ENCODE results near the gene GUK1. TPM values are rescaled to one million over a fixed set of nuclear protein-coding genes. Genes with fewer than 3 reads are reported as not detected.

The GUK1 gene
- total RNA-seq, 1 donor: 238 TPM

GRCh38 chr1:228123505-228123904 is 16.6 kb upstream of the GUK1 start:
- DNase-seq (ENCODE audit: low read depth in 2 of 3, low spot score in 2 of 3): no peak

- DNase-seq (ENCODE audit: low read depth in 2 of 3, low spot score in 2 of 3): no peak
Observed at GRCh38 chr1:228125185-228125584, 14.9 kb upstream of the GUK1 start.

GRCh38 chr1:228131766-228132165 is 8.3 kb upstream of the GUK1 start:
- no peak for DNase-seq (ENCODE audit: low read depth in 2 of 3, low spot score in 2 of 3)

GRCh38 chr1:228134591-228134990 is 5.5 kb upstream of the GUK1 start:
- no peak for DNase-seq (ENCODE audit: low read depth in 2 of 3, low spot score in 2 of 3)

GRCh38 chr1:228136901-228137300 is 3.2 kb upstream of the GUK1 start:
- DNase-seq (ENCODE audit: low read depth in 2 of 3, low spot score in 2 of 3): no peak

GRCh38 chr1:228139406-228139930 is 611 bp upstream of the GUK1 start:
- DNase-seq (ENCODE audit: low read depth in 2 of 3, low spot score in 2 of 3): no peak

- DNase-seq (ENCODE audit: low read depth in 2 of 3, low spot score in 2 of 3): no peak
Observed at GRCh38 chr1:228140724-228141225, 696 bp downstream of the GUK1 start.

- no peak for DNase-seq (ENCODE audit: low read depth in 2 of 3, low spot score in 2 of 3)
Observed at GRCh38 chr1:228141226-228142044, 1.4 kb downstream of the GUK1 start.

- DNase-seq (ENCODE audit: low read depth in 2 of 3, low spot score in 2 of 3): no peak
Observed at GRCh38 chr1:228142155-228142691, 2.1 kb downstream of the GUK1 start.

GRCh38 chr1:228142701-228143136 is 2.6 kb downstream of the GUK1 start:
- DNase-seq (ENCODE audit: low read depth in 2 of 3, low spot score in 2 of 3): no peak

GRCh38 chr1:228143480-228144192 is 3.6 kb downstream of the GUK1 start:
- DNase-seq (ENCODE audit: low read depth in 2 of 3, low spot score in 2 of 3): no peak

- no peak for DNase-seq (ENCODE audit: low read depth in 2 of 3, low spot score in 2 of 3)
Observed at GRCh38 chr1:228144193-228144992, 4.3 kb downstream of the GUK1 start.

- DNase-seq (ENCODE audit: low read depth in 2 of 3, low spot score in 2 of 3): no peak
Observed at GRCh38 chr1:228144993-228145343, 4.9 kb downstream of the GUK1 start.

- no peak for DNase-seq (ENCODE audit: low read depth in 2 of 3, low spot score in 2 of 3)
Observed at GRCh38 chr1:228145463-228146416, 5.7 kb downstream of the GUK1 start.

GRCh38 chr1:228146417-228147150 is 6.5 kb downstream of the GUK1 start:
- DNase-seq (ENCODE audit: low read depth in 2 of 3, low spot score in 2 of 3): no peak

- DNase-seq (ENCODE audit: low read depth in 2 of 3, low spot score in 2 of 3): no peak
Observed at GRCh38 chr1:228147151-228147693, 7.1 kb downstream of the GUK1 start.

GRCh38 chr1:228147768-228148167 is 7.7 kb downstream of the GUK1 start:
- DNase-seq (ENCODE audit: low read depth in 2 of 3, low spot score in 2 of 3): no peak

GRCh38 chr1:228148196-228148861 is 8.2 kb downstream of the GUK1 start:
- DNase-seq (ENCODE audit: low read depth in 2 of 3, low spot score in 2 of 3): no peak

All from hematopoietic multipotent progenitor cell (in vitro differentiated cells).